CD4-positive, alpha-beta T cell treated with Interleukin-6 at 100 ng/mL for 8 hours (primary cell): Measurements from ENCODE around the gene MEF2C.

ENCODE experiments used
- DNase-seq: peaks from one replicate; pipeline ENCODE4 v3.0.0-alpha.2; 2020; ENCODE audit warnings: mixed read lengths, low spot score

MEF2C gene

GRCh38 chr5:88708682-88709398 is 174.1 kb downstream of the MEF2C start:
- DNase-seq: no peak

GRCh38 chr5:88708021-88708420 is 175.0 kb downstream of the MEF2C start:
- no peak for DNase-seq

GRCh38 chr5:88707216-88707965 is 175.6 kb downstream of the MEF2C start:
- DNase-seq: no peak

- no peak for DNase-seq
Measured at GRCh38 chr5:88702332-88702731, 180.7 kb downstream of the MEF2C start.

- no peak for DNase-seq
Measured at GRCh38 chr5:88700121-88700520, 182.9 kb downstream of the MEF2C start.

- DNase-seq: no peak
Measured at GRCh38 chr5:88698290-88698689, 184.7 kb downstream of the MEF2C start.

GRCh38 chr5:88696466-88696865 is 186.5 kb downstream of the MEF2C start:
- no peak for DNase-seq

- DNase-seq: no peak
Measured at GRCh38 chr5:88695931-88696330, 187.1 kb downstream of the MEF2C start.

- DNase-seq: no peak
Measured at GRCh38 chr5:88695232-88695631, 187.8 kb downstream of the MEF2C start.

GRCh38 chr5:88694023-88694679 is 188.8 kb downstream of the MEF2C start:
- DNase-seq: no peak

- DNase-seq: no peak
Measured at GRCh38 chr5:88693071-88693932, 189.7 kb downstream of the MEF2C start.

GRCh38 chr5:88691945-88692868 is 190.8 kb downstream of the MEF2C start:
- no peak for DNase-seq

- no peak for DNase-seq
Measured at GRCh38 chr5:88691230-88691582, 191.8 kb downstream of the MEF2C start.

- peak; percentile 44 for DNase-seq
Measured at GRCh38 chr5:88690409-88691229, 192.4 kb downstream of the MEF2C start.

GRCh38 chr5:88689668-88690408 is 193.1 kb downstream of the MEF2C start:
- DNase-seq: no peak

- DNase-seq: no peak
Measured at GRCh38 chr5:88688984-88689667, 193.9 kb downstream of the MEF2C start.

- no peak for DNase-seq
Measured at GRCh38 chr5:88688156-88688983, 194.6 kb downstream of the MEF2C start.

- no peak for DNase-seq
Measured at GRCh38 chr5:88687373-88687911, 195.5 kb downstream of the MEF2C start.
